Mammary epithelial cell (primary cell): Measurements from ENCODE around the gene PVALEF.

Experiments
- CTCF ChIP-seq, 2 donors: IDR thresholded peaks in 1 of 2; conservative IDR thresholded peaks in 1 of 2; 2 replicates each; pipeline ENCODE4 v1.5.1; 2011 to 2012; ENCODE audit warnings: inconsistent platforms in 2 of 2, low read length in 2 of 2, mild to moderate bottlenecking in 2 of 2, control low read depth in 1 of 2, low read depth in 1 of 2; ENCODE audit not compliant: insufficient read depth in 1 of 2; ENCODE audit errors: extremely low read depth in 1 of 2
- EZH2 ChIP-seq: IDR thresholded peaks from 2 replicates; pipeline ENCODE4 v1.6.1; 2012; ENCODE audit warnings: low read length, inconsistent platforms, borderline replicate concordance

- no peak for TF ChIP-seq CTCF (conservative IDR thresholded peaks at IDR 0.05 in 1 of 2, IDR thresholded peaks at IDR 0.05 in 1 of 2; ENCODE audit: extremely low read depth in 1 of 2, insufficient read depth in 1 of 2, low read depth in 1 of 2, low read length in 2 of 2)
- no peak for TF ChIP-seq EZH2
Measured at GRCh38 chr17:81148571-81148970, 16.7 kb upstream of the PVALEF start.
